CD1c-positive myeloid dendritic cell (primary cell): Measurements from ENCODE around the gene CACFD1.

Experiments
- DNase-seq: peaks from one replicate; pipeline ENCODE4 v3.0.0-alpha.2; 2016; ENCODE audit errors: extremely low spot score

CACFD1 gene

GRCh38 chr9:133464638-133465037, 4.9 kb downstream of the CACFD1 start:
- no peak for DNase-seq

- no peak for DNase-seq
These were observed 6.2 kb downstream of the CACFD1 start for GRCh38 chr9:133465984-133466383.

GRCh38 chr9:133467101-133467500, 7.3 kb downstream of the CACFD1 start:
- DNase-seq: no peak

- DNase-seq: no peak
These were observed 8.6 kb downstream of the CACFD1 start for GRCh38 chr9:133468374-133468773.

- DNase-seq: no peak
These were observed 9.1 kb downstream of the CACFD1 start for GRCh38 chr9:133468777-133469421.

- peak; percentile 35 for DNase-seq
These were observed 10.7 kb downstream of the CACFD1 start for GRCh38 chr9:133470427-133470924.

GRCh38 chr9:133470988-133471387, 11.2 kb downstream of the CACFD1 start:
- DNase-seq: peak; percentile 40

- DNase-seq: no peak
These were observed 11.9 kb downstream of the CACFD1 start for GRCh38 chr9:133471551-133472276.

GRCh38 chr9:133472277-133472645, 12.5 kb downstream of the CACFD1 start:
- no peak for DNase-seq

GRCh38 chr9:133472753-133473378, 13.1 kb downstream of the CACFD1 start:
- DNase-seq: no peak

GRCh38 chr9:133473743-133474142, 14.0 kb downstream of the CACFD1 start:
- DNase-seq: no peak

- DNase-seq: peak; percentile 16
These were observed 14.4 kb downstream of the CACFD1 start for GRCh38 chr9:133474215-133474614.

GRCh38 chr9:133474853-133475252, 15.1 kb downstream of the CACFD1 start:
- DNase-seq: no peak

GRCh38 chr9:133475292-133476012, 15.7 kb downstream of the CACFD1 start:
- DNase-seq: peak; percentile 51

GRCh38 chr9:133476036-133476931, 16.5 kb downstream of the CACFD1 start:
- DNase-seq: peak; percentile 76

GRCh38 chr9:133476941-133477340, 17.2 kb downstream of the CACFD1 start:
- no peak for DNase-seq

- DNase-seq: no peak
These were observed 17.7 kb downstream of the CACFD1 start for GRCh38 chr9:133477461-133477860.

- DNase-seq: peak; percentile 32
These were observed 18.4 kb downstream of the CACFD1 start for GRCh38 chr9:133477992-133478850.

- peak; percentile 90 for DNase-seq
These were observed 19.3 kb downstream of the CACFD1 start, which contains the start of gene SLC2A6 for GRCh38 chr9:133478851-133479711. Gene SLC2A6, minus strand, starts transcription at chr9:133479099. Its CDS starts 40 bp downstream, at chr9:133479059.
